Measurements from ENCODE around the gene FBXO3. TPM values are rescaled to one million over a fixed set of nuclear protein-coding genes. Genes with fewer than 3 reads are reported as not detected.

The FBXO3 gene
- total RNA-seq, 4 donors from 2014 or later: 27.3 to 43.9 (median 34.4) TPM

- WGBS, 2 donors: 14 to 33% methylated on average over 6 to 7 of the region's 7 CpGs
- H3K4me1 ChIP-seq: peaks cover 34 to 91% (median 44%) of the 10 kb centered on the region in 3 donors
Measured at GRCh38 chr11:33701302-33702230, 72.8 kb downstream of the FBXO3 start.

GRCh38 chr11:33700502-33701271, 73.6 kb downstream of the FBXO3 start, which contains the start of gene C11orf91:
TSS of gene C11orf91 (minus strand) at chr11:33700826. CDS start at chr11:33700740, 86 bp downstream.
- peak within 1 kb of the TSS; percentile 48 to 67 (median 52) for H3K4me3 ChIP-seq
- peak in 2 of 4 donors; percentile 33 to 69 for TF ChIP-seq POLR2A (IDR thresholded peaks at IDR 0.05)
- no peak for TF ChIP-seq CTCF (IDR thresholded peaks at IDR 0.05)
- peaks cover 0 to 15% (median 0%) of the 10 kb centered on the region in 3 donors for H3K36me3 ChIP-seq
- H3K9me3 ChIP-seq: no peaks in the 10 kb centered on the region
- WGBS, 2 donors: 0% methylated on average over 2 to 26 of the region's 72 CpGs
- H3K27ac ChIP-seq: peak within 1 kb of the TSS; percentile 87 to 91 (median 90)
- peaks cover 39 to 91% (median 47%) of the 10 kb centered on the region in 3 donors for H3K4me1 ChIP-seq
- intact Hi-C loops (cut with DNase I): no loop called here
- H3K27me3 ChIP-seq: no peaks in the 10 kb centered on the region
- DNase-seq: peak; percentile 90

More at GRCh38 chr11:33701302-33702230, 72.8 kb downstream of the FBXO3 start:
- Histone ChIP-seq H3K9me3 (no peaks in the 10 kb centered on the region), H3K4me3 (peak overlapping the region; percentile 48 to 67 (median 52)), H3K27ac (peak overlapping the region; percentile 87 to 91 (median 90)), H3K27me3 (no peaks in the 10 kb centered on the region), H3K36me3 (peaks cover 0 to 20% (median 0%) of the 10 kb centered on the region in 3 donors)
- DNase-seq: no peak
- TF ChIP-seq POLR2A (IDR thresholded peaks at IDR 0.05): no peak
- TF ChIP-seq CTCF (IDR thresholded peaks at IDR 0.05): no peak
- intact Hi-C loops (cut with DNase I): no loop called here

- H3K4me3 ChIP-seq: peak overlapping the region; percentile 48 to 67 (median 52)
- TF ChIP-seq CTCF (IDR thresholded peaks at IDR 0.05): no peak
- TF ChIP-seq POLR2A (IDR thresholded peaks at IDR 0.05): no peak
- no peaks in the 10 kb centered on the region for H3K9me3 ChIP-seq
- intact Hi-C loops (cut with DNase I): no loop called here
- peaks cover 0 to 8% (median 0%) of the 10 kb centered on the region in 3 donors for H3K36me3 ChIP-seq
- DNase-seq: no peak
- WGBS, 2 donors: 32 to 53% methylated on average over 8 to 16 of the region's 25 CpGs
- H3K27ac ChIP-seq: peak overlapping the region; percentile 87 to 91 (median 90)
- peaks cover 45 to 91% (median 52%) of the 10 kb centered on the region in 3 donors for H3K4me1 ChIP-seq
- no peaks in the 10 kb centered on the region for H3K27me3 ChIP-seq
Measured at GRCh38 chr11:33700063-33700501, 74.2 kb downstream of the FBXO3 start.

GRCh38 chr11:33699515-33700062, 74.7 kb downstream of the FBXO3 start:
- Histone ChIP-seq H3K27me3 (no peaks in the 10 kb centered on the region), H3K4me1 (peaks cover 50 to 91% (median 56%) of the 10 kb centered on the region in 3 donors), H3K27ac (peak overlapping the region; percentile 87 to 91 (median 90)), H3K9me3 (no peaks in the 10 kb centered on the region), H3K36me3 (peaks cover 0 to 4% (median 0%) of the 10 kb centered on the region in 3 donors), H3K4me3 (peak overlapping the region in 2 of 4 donors; percentile 51 to 67)
- intact Hi-C loops (cut with DNase I): no loop called here
- no peak for DNase-seq
- WGBS, 2 donors: 44 to 59% methylated on average over 4 to 9 of the region's 12 CpGs
- TF ChIP-seq CTCF (IDR thresholded peaks at IDR 0.05): no peak
- peak in 1 of 4 donors; percentile 21 for TF ChIP-seq POLR2A (IDR thresholded peaks at IDR 0.05)

Measured in esophagus squamous epithelium (tissue), 5 donors.